ENCODE measurements around the gene CDC6. TPM values are rescaled to one million over a fixed set of nuclear protein-coding genes. Genes with fewer than 3 reads are reported as not detected.
"Not testable (repeated sequence)": the region's sequence is repeated elsewhere in the genome, so short reads cannot be mapped to it uniquely, and the experiment has no call there.

Gene CDC6
- total RNA-seq, 1 donor from 2014 or later = 8.8 TPM

GRCh38 chr17:40291281-40291664 is 3.6 kb downstream of the CDC6 start:
- no peak for DNase-seq (ENCODE audit: low read depth)
- no peak overlapping the region for H3K4me3 ChIP-seq (ENCODE audit: low read depth, low read length)
- no peaks in the 10 kb centered on the region for H3K27me3 ChIP-seq (ENCODE audit: control insufficient read depth, insufficient read depth, low read length)
- peaks cover 2% of the 10 kb centered on the region for H3K36me3 ChIP-seq (ENCODE audit: control insufficient read depth, insufficient read depth, low read length)
- TF ChIP-seq, protein P1, sequence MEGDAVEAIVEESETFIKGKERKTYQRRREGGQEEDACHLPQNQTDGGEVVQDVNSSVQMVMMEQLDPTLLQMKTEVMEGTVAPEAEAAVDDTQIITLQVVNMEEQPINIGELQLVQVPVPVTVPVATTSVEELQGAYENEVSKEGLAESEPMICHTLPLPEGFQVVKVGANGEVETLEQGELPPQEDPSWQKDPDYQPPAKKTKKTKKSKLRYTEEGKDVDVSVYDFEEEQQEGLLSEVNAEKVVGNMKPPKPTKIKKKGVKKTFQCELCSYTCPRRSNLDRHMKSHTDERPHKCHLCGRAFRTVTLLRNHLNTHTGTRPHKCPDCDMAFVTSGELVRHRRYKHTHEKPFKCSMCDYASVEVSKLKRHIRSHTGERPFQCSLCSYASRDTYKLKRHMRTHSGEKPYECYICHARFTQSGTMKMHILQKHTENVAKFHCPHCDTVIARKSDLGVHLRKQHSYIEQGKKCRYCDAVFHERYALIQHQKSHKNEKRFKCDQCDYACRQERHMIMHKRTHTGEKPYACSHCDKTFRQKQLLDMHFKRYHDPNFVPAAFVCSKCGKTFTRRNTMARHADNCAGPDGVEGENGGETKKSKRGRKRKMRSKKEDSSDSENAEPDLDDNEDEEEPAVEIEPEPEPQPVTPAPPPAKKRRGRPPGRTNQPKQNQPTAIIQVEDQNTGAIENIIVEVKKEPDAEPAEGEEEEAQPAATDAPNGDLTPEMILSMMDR (IDR thresholded peaks at IDR 0.05; ENCODE audit: insufficient read depth, low read length, poor library complexity, severe bottlenecking) = no peak

DNA sequence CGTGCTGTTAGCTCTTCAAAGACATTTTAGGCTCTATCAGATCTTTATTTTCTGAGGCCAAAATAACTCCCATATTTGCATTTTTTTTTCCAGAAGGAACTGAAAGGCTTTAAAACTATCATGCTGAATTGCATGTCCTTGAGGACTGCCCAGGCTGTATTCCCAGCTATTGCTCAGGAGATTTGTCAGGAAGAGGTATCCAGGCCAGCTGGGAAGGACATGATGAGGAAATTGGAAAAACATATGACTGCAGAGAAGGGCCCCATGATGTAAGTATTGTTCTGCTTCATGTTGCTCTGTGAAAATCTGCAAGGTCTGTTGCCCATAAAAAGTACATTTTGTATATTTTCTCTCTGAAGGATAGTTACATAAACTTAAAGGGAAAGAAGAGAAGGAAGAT is 5.7 kb downstream of the CDC6 start:
- Histone ChIP-seq H3K36me3 (ENCODE audit: control insufficient read depth, insufficient read depth, low read length) (peaks cover 2% of the 10 kb centered on the region), H3K27me3 (ENCODE audit: control insufficient read depth, insufficient read depth, low read length) (no peaks in the 10 kb centered on the region), H3K4me3 (ENCODE audit: low read depth, low read length) (no peak overlapping the region)
- no peak for DNase-seq (ENCODE audit: low read depth)
- TF ChIP-seq, protein P1 (IDR thresholded peaks at IDR 0.05; ENCODE audit: insufficient read depth, low read length, poor library complexity, severe bottlenecking) = no peak

GRCh38 chr17:40295488-40296436 is 8.1 kb downstream of the CDC6 start:
- Histone ChIP-seq H3K4me3 (ENCODE audit: low read depth, low read length) (no peak overlapping the region), H3K36me3 (ENCODE audit: control insufficient read depth, insufficient read depth, low read length) (peaks cover 2% of the 10 kb centered on the region), H3K27me3 (ENCODE audit: control insufficient read depth, insufficient read depth, low read length) (no peaks in the 10 kb centered on the region)
- TF ChIP-seq, protein P1 (IDR thresholded peaks at IDR 0.05; ENCODE audit: insufficient read depth, low read length, poor library complexity, severe bottlenecking) = no peak
- no peak for DNase-seq (ENCODE audit: low read depth)

GRCh38 chr17:40297511-40297910 is 9.8 kb downstream of the CDC6 start:
- no peaks in the 10 kb centered on the region for H3K27me3 ChIP-seq (ENCODE audit: control insufficient read depth, insufficient read depth, low read length)
- peaks cover 2% of the 10 kb centered on the region for H3K36me3 ChIP-seq (ENCODE audit: control insufficient read depth, insufficient read depth, low read length)
- TF ChIP-seq, protein P1 (IDR thresholded peaks at IDR 0.05; ENCODE audit: insufficient read depth, low read length, poor library complexity, severe bottlenecking) = no peak
- DNase-seq (ENCODE audit: low read depth) = no peak
- no peak overlapping the region for H3K4me3 ChIP-seq (ENCODE audit: low read depth, low read length)

DNA sequence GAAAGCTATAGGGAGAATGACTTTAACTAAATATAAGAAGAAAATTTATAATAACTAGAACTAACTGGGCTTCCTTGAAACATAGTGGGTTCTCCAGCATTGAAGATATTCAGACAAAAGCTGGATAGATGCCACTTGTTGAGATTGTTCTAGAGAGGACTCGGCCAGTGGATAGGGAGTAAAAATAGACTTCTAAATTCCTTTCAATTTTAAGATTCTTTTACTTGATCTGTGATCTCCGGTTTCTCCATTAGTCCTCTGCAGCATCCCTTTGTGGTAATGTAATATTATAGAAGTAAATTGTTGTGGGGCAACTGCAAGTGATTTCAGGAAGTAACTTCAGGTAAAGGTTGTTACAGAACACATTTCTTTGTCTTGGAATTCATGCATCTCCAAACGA is 11.0 kb downstream of the CDC6 start:
- no peak for DNase-seq (ENCODE audit: low read depth)
- TF ChIP-seq, protein P1 (IDR thresholded peaks at IDR 0.05; ENCODE audit: insufficient read depth, low read length, poor library complexity, severe bottlenecking) = no peak
- H3K36me3 ChIP-seq (ENCODE audit: control insufficient read depth, insufficient read depth, low read length) = peaks cover 2% of the 10 kb centered on the region

DNA sequence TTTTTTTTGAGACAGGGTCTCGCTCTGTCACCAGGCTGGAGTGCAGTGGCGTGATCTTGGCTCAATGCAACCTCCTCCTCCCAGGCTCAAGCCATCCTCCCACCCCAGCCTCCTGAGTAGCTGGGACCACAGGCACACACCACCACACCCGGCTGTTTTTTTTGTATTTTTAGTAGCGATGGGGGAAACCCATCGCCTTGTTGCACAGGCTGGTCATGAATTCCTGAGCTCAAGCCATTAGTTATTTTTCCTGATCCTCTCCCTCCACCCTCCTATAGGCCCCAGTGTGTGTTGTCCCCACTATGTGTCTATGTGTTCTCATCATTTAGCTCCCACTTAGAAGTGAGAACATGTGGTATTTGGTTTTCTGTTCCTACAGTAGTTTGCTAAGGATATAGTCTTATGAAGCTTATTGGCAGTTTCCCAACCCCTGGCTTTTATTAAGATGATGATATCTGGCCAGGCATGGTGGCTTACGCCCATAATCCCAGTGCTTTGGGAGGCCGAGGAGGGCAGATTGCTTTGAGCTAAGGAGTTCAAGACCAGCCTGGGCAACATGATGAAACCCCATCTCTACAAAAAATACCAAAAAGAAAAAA is 11.6 kb downstream of the CDC6 start:
- not testable (repeated sequence) for H3K36me3 ChIP-seq (ENCODE audit: control insufficient read depth, insufficient read depth, low read length); H3K4me3 ChIP-seq (ENCODE audit: low read depth, low read length); DNase-seq (ENCODE audit: low read depth); H3K27me3 ChIP-seq (ENCODE audit: control insufficient read depth, insufficient read depth, low read length)

More for the DNA sequence above, 11.0 kb downstream of the CDC6 start:
- Histone ChIP-seq H3K4me3 (ENCODE audit: low read depth, low read length) (no peak overlapping the region), H3K27me3 (ENCODE audit: control insufficient read depth, insufficient read depth, low read length) (no peaks in the 10 kb centered on the region)
